ENCODE data around the gene CAPN5.

GRCh38 chr11:77060234-77060633 lies 6.5 kb upstream of the CAPN5 start:
- TF ChIP-seq POLR2A (IDR thresholded peaks at IDR 0.05), result no peak
- TF ChIP-seq, protein P1, sequence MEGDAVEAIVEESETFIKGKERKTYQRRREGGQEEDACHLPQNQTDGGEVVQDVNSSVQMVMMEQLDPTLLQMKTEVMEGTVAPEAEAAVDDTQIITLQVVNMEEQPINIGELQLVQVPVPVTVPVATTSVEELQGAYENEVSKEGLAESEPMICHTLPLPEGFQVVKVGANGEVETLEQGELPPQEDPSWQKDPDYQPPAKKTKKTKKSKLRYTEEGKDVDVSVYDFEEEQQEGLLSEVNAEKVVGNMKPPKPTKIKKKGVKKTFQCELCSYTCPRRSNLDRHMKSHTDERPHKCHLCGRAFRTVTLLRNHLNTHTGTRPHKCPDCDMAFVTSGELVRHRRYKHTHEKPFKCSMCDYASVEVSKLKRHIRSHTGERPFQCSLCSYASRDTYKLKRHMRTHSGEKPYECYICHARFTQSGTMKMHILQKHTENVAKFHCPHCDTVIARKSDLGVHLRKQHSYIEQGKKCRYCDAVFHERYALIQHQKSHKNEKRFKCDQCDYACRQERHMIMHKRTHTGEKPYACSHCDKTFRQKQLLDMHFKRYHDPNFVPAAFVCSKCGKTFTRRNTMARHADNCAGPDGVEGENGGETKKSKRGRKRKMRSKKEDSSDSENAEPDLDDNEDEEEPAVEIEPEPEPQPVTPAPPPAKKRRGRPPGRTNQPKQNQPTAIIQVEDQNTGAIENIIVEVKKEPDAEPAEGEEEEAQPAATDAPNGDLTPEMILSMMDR (IDR thresholded peaks at IDR 0.05), result no peak
- TF ChIP-seq POLR2AphosphoS5 (IDR thresholded peaks at IDR 0.05; ENCODE audit: insufficient read depth in 1 of 2, low read depth in 1 of 2), result no peak
